Breast epithelium (tissue), 4 donors: Measurements from ENCODE around the gene CBX1. TPM values are rescaled to one million over a fixed set of nuclear protein-coding genes. Genes with fewer than 3 reads are reported as not detected.
A peak's percentile ranks its signal among the peaks of the same experiment; 100 is the strongest.

ENCODE experiments used
- DNase-seq, 2 donors: peaks; one replicate each; pipeline ENCODE4 v3.0.0-alpha.2; 2019; ENCODE audit warnings: low spot score in 2 of 2
- H3K27ac ChIP-seq, 2 donors: fragments of 200-600 bp; sonication (generic) in 1 of 2; one replicate each; pipeline ENCODE4 v1.5.1; 2016 to 2019; ENCODE audit warnings: mild to moderate bottlenecking in 1 of 2
- H3K27me3 ChIP-seq, 2 donors: fragments of 200-600 bp; sonication (generic) in 1 of 2; one replicate each; pipeline versions ENCODE4 v1.5.1 to v1.6.0; 2017 to 2019; ENCODE audit warnings: control low read depth in 1 of 2, mild to moderate bottlenecking in 1 of 2
- H3K36me3 ChIP-seq: fragments of 200-600 bp; one replicate; pipeline ENCODE4 v1.5.1; 2019
- H3K4me1 ChIP-seq, 2 donors: fragments of 200-600 bp; sonication (generic); one replicate each; pipeline ENCODE4 v1.5.1; 2016 to 2019; ENCODE audit warnings: control low read depth in 1 of 2
- H3K4me3 ChIP-seq, 3 donors: fragments of 200-600 bp; sonication (generic); 1 replicate in 2 of 3; 2 replicates in 1 of 3; pipeline ENCODE4 v1.5.1; 2016 to 2019; ENCODE audit warnings: mild to moderate bottlenecking in 3 of 3, moderate library complexity in 2 of 3
- H3K9me3 ChIP-seq, 2 donors: fragments of 200-600 bp; sonication (generic) in 1 of 2; one replicate each; pipeline ENCODE4 v1.5.1; 2016 to 2019; ENCODE audit warnings: control low read depth in 1 of 2
- POLR2A ChIP-seq: fragments of 450-650 bp; IDR thresholded peaks from one replicate; pipeline ENCODE4 v1.6.1; 2016; ENCODE audit warnings: antibody characterized with exemption, mild to moderate bottlenecking, moderate library complexity
- POLR2AphosphoS5 ChIP-seq, 3 donors: sonication (generic); formaldehyde crosslinking; IDR thresholded peaks; one replicate each; pipeline ENCODE4 v1.6.1; 2017; ENCODE audit warnings: antibody characterized with exemption in 3 of 3
- intact Hi-C: fragments of 100-400 bp; cut with DNase I; formaldehyde crosslinking; loops from one replicate; pipeline ENCODE4 v1.15.1; 2023; ENCODE audit warnings: low total_unique reads
- total RNA-seq, 3 donors: library from RNA; depleted of rRNA; stranded (reverse); fragments of >200 nt; gene quantifications; one replicate each; pipeline ENCODE4 v1.1.0, GENCODE V29; 2016
- TF ChIP-seq, protein P1 (sequence below), 3 donors: fragments of 450-650 bp; IDR thresholded peaks; one replicate each; pipeline ENCODE4 v1.5.1; 2016 to 2017; ENCODE audit warnings: antibody characterized with exemption in 3 of 3, mild to moderate bottlenecking in 3 of 3, moderate library complexity in 3 of 3

The CBX1 gene
- total RNA-seq, 3 donors from 2014 or later = 29.0 to 45.8 (median 45.2) TPM

DNA sequence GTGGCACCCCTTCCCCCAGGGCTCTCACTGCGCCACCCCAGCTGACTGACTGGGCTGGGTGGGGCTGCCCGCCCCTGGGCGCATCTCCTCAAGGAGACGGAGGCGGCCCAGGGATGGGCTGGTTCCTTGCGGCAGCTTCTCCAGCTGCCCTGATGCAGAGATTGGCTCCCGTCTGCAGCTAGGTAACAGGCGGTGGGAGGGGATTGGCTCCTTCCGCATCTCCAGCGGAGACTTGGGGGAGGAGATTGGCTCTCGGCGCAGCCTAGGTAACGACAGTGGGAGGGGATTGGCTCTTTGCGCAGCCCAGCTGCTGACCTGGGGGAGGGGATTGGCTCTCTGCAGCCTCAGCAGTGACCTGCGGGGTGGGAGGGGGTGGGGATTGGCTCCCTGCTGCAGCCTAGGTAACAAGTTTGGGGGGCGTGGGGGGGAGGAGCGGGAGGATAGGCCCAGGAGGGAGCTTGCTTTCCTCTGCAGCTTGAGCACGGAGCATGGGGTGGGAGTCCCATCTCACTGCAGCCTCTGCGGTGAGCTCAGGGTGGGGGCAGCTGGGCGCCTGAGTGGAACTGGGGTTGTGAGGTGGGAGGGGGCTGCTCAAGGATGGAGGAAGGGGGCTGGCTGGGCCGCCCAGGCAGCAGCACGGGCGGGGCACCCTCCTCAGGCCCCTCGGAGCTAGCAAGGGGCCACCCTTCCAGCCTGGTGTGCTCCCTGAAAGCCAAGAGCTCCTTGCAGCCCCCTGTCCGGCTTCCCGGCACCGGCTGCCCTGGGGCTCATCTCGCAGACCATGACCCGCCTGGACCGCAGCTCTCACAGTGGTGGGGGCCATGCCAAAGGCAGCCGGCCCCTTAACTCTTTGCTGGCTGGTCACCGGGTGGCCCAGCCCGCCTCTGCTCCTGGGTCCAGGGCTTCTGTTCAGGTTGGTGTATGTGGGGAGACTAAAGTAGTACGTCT lies 46.8 kb downstream of the CBX1 start:
- peak overlapping the region; percentile 40 to 77 (median 71) for H3K4me3 ChIP-seq

DNA sequence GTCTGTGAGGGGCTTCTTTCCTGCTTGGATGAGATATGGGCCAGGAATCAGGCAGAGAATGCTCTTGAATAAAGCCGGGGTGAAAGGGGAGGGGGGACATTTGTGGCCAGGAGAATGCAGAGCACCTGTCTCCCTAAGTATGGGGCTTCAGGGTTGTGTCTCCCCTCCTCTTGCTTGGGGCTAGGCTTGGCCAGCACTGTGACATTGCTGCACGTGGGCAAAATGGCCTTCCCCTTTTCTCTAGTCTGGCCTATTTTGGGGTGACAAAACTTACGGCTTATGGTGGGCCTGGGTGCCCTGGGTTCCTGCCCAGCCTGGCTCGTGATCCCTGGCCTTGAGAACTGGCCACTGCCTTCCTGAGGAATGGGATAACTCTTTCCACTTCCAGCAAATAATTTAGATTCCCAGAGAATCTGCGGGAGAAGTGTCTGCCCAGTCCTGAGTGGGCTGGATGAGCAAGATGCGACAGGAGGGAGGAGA lies 47.5 kb downstream of the CBX1 start:
- intact Hi-C loops = loop anchor here (5.0 kb wide), 1 partner anchor 669 kb away; the partner anchor contains the start of genes PRAC1 and PRAC2
- TF ChIP-seq, protein P1, sequence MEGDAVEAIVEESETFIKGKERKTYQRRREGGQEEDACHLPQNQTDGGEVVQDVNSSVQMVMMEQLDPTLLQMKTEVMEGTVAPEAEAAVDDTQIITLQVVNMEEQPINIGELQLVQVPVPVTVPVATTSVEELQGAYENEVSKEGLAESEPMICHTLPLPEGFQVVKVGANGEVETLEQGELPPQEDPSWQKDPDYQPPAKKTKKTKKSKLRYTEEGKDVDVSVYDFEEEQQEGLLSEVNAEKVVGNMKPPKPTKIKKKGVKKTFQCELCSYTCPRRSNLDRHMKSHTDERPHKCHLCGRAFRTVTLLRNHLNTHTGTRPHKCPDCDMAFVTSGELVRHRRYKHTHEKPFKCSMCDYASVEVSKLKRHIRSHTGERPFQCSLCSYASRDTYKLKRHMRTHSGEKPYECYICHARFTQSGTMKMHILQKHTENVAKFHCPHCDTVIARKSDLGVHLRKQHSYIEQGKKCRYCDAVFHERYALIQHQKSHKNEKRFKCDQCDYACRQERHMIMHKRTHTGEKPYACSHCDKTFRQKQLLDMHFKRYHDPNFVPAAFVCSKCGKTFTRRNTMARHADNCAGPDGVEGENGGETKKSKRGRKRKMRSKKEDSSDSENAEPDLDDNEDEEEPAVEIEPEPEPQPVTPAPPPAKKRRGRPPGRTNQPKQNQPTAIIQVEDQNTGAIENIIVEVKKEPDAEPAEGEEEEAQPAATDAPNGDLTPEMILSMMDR (IDR thresholded peaks at IDR 0.05) = no peak
- TF ChIP-seq POLR2A (no peak), POLR2AphosphoS5 (IDR thresholded peaks at IDR 0.05) (no peak)
- Histone ChIP-seq H3K27ac (peak overlapping the region; percentile 92 to 96), H3K4me1 (peaks cover 37 to 40% of the 10 kb centered on the region in 2 donors), H3K36me3 (peaks cover 4% of the 10 kb centered on the region), H3K9me3 (no peaks in the 10 kb centered on the region), H3K4me3 (peak overlapping the region; percentile 40 to 77 (median 71)), H3K27me3 (no peaks in the 10 kb centered on the region)
- DNase-seq = no peak

More for the DNA sequence above, 46.8 kb downstream of the CBX1 start:
- peak overlapping the region; percentile 92 to 96 for H3K27ac ChIP-seq
- peaks cover 37 to 40% of the 10 kb centered on the region in 2 donors for H3K4me1 ChIP-seq
- peaks cover 7% of the 10 kb centered on the region for H3K36me3 ChIP-seq
- peak; percentile 69 to 83 for DNase-seq
- no peaks in the 10 kb centered on the region for H3K27me3 ChIP-seq
- TF ChIP-seq POLR2A (no peak), POLR2AphosphoS5 (IDR thresholded peaks at IDR 0.05) (no peak)
- TF ChIP-seq, protein P1 (IDR thresholded peaks at IDR 0.05) = no peak
- intact Hi-C loops = loop anchor here (5.0 kb wide), 1 partner anchor 668 kb away; the partner anchor contains the start of genes PRAC1 and PRAC2
- H3K9me3 ChIP-seq = no peaks in the 10 kb centered on the region

DNA sequence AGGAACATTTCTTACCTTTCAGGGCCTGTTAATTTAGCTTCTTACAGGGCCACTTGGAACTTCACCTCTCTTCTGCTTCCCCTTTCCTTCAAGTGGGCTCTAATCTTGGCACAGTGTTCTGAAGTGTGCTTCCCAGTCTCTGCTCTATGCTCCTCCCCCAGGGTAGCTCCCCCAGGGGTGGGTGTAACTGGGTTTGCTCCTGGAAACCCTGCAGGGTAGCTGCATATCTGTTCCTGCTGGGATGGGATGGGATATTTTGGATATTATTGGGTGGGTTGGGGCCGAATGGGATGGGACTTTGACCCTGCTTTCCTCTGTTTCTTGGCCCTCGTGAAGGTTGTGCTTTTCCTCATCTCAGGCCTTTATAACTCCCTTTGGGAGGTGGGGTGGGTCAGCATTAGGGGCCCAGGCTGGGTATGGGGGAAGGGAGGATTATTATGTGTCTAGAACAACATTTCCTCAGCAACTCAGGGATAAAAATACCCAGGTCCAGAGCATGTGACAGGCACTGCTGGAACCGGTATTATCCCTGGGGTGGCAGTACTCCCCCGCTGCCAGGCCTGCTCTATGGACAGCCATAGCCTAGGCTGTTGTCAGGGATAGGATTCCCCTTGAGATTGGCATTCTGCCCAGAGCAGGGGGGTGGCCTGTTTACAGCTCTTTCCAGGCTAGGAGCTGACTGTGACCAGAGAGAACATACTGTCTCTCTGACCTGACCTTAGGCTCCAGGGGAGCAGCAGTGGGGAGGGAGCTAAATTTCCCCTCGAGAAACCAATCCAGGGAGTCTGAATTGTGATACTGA lies 48.1 kb downstream of the CBX1 start:
- intact Hi-C loops = loop anchor here (5.0 kb wide), 1 partner anchor 669 kb away; the partner anchor contains the start of genes PRAC1 and PRAC2
- Histone ChIP-seq H3K27me3 (no peaks in the 10 kb centered on the region), H3K27ac (peak overlapping the region; percentile 92 to 96), H3K4me3 (peak overlapping the region; percentile 40 to 77 (median 71)), H3K36me3 (no peaks in the 10 kb centered on the region), H3K4me1 (peaks cover 37 to 40% of the 10 kb centered on the region in 2 donors), H3K9me3 (no peaks in the 10 kb centered on the region)
- DNase-seq = peak in 1 of 2 donors; percentile 65
- peak in 1 of 3 donors; percentile 15 for TF ChIP-seq POLR2AphosphoS5 (IDR thresholded peaks at IDR 0.05)
- TF ChIP-seq, protein P1 (IDR thresholded peaks at IDR 0.05) = no peak

DNA sequence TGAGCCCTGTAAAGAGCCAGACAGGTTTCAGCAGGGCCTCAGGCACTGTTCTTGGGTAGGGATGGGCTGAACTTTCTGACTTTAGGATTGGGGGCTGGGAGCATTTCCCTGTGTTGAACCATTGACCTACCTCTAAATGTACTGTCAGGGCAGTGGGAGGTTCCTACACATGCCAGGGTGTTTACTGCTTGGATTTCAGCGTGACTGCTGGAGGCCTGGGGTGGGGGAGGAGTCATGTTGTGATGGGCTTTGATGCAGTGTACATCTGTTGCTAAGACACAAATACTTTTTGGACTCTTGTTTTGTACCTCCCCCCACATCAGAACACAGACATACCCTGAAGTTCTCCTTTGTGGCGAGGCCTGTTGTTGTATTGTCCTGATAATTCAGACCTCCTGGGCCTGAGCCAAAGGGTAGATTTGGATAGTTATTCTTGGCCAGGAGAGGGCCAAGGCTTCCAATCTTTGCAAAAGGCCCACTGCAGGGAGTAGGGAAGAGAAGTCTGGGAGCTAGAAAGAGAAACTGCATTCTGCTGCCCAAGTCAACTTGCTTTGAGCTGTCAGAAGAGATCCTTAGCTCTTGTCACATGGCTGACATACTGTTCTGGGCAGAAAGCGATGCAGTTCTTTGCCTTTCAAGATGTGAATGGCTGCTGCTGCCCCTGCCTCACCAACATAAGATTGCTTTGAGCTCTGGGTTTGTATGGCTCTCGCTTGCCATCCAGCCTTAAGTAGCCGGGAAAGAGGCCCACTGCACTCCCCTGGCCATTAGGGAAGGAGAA lies 49.4 kb downstream of the CBX1 start:
- TF ChIP-seq, protein P1 (IDR thresholded peaks at IDR 0.05) = peak in 1 of 3 donors; percentile 13
- no peak for TF ChIP-seq POLR2A
- peak in 1 of 3 donors; percentile 50 for TF ChIP-seq POLR2AphosphoS5 (IDR thresholded peaks at IDR 0.05)
- H3K4me1 ChIP-seq = peaks cover 37 to 42% of the 10 kb centered on the region in 2 donors
- intact Hi-C loops = loop anchor here (5.0 kb wide), 1 partner anchor 670 kb away; the partner anchor contains the start of genes PRAC1 and PRAC2
- no peaks in the 10 kb centered on the region for H3K9me3 ChIP-seq
- H3K4me3 ChIP-seq = peak overlapping the region; percentile 40 to 77 (median 71)
- DNase-seq = peak in 1 of 2 donors; percentile 77
- no peaks in the 10 kb centered on the region for H3K36me3 ChIP-seq
- no peaks in the 10 kb centered on the region for H3K27me3 ChIP-seq
- H3K27ac ChIP-seq = peak overlapping the region; percentile 92 to 96
